H9 (cell line): ENCODE results near the gene TXNDC17. TPM values are rescaled to one million over a fixed set of nuclear protein-coding genes. Genes with fewer than 3 reads are reported as not detected.

ENCODE experiments used
- DNase-seq: peaks from one replicate; pipeline ENCODE4 v3.0.0-alpha.2; 2017
- H2AFZ ChIP-seq: one replicate; pipeline ENCODE4 v1.6.1; 2013; ENCODE audit warnings: mild to moderate bottlenecking, low read length, control low read depth, moderate library complexity
- H2AK5ac ChIP-seq: 2 replicates; pipeline ENCODE4 v1.6.1; 2013; ENCODE audit warnings: low read length, control low read depth, mixed read lengths; ENCODE audit not compliant: insufficient read length
- H2BK120ac ChIP-seq: one replicate; pipeline ENCODE4 v1.6.1; 2013; ENCODE audit warnings: low read depth, mild to moderate bottlenecking, low read length, control low read depth, inconsistent platforms; ENCODE audit not compliant: poor library complexity, severe bottlenecking
- H2BK12ac ChIP-seq: 2 replicates; pipeline ENCODE4 v1.6.1; 2013; ENCODE audit warnings: low read length, control low read depth, mixed read lengths, low read depth; ENCODE audit not compliant: insufficient read length
- H2BK15ac ChIP-seq: 2 replicates; pipeline ENCODE4 v1.6.1; 2013; ENCODE audit warnings: low read depth, low read length, control low read depth
- H2BK20ac ChIP-seq: one replicate; pipeline ENCODE4 v1.6.1; 2013; ENCODE audit warnings: low read depth, mild to moderate bottlenecking, low read length, control low read depth, inconsistent platforms; ENCODE audit not compliant: poor library complexity, severe bottlenecking
- H2BK5ac ChIP-seq: 2 replicates; pipeline ENCODE4 v1.6.1; 2013; ENCODE audit warnings: low read length, control low read depth, mixed read lengths; ENCODE audit not compliant: insufficient read length
- H3K14ac ChIP-seq: 2 replicates; pipeline ENCODE4 v1.6.1; 2013; ENCODE audit warnings: low read length, control low read depth; ENCODE audit not compliant: insufficient read depth
- H3K18ac ChIP-seq: 2 replicates; pipeline ENCODE4 v1.6.1; 2013; ENCODE audit warnings: low read depth, mild to moderate bottlenecking, mixed read lengths, low read length, control low read depth; ENCODE audit not compliant: insufficient read length
- H3K23ac ChIP-seq: 2 replicates; pipeline ENCODE4 v1.6.1; 2013; ENCODE audit warnings: low read length, control low read depth, mixed read lengths, low read depth; ENCODE audit not compliant: insufficient read length
- H3K23me2 ChIP-seq: 2 replicates; pipeline ENCODE4 v1.6.1; 2013; ENCODE audit warnings: low read depth, mild to moderate bottlenecking, mixed read lengths, low read length, control low read depth; ENCODE audit not compliant: insufficient read length, poor library complexity, severe bottlenecking
- H3K27ac ChIP-seq: 2 replicates; pipeline ENCODE4 v1.5.1; 2013; ENCODE audit warnings: low read length, control low read depth, mixed read lengths, low read depth; ENCODE audit not compliant: insufficient read length
- H3K27me3 ChIP-seq: 2 replicates; pipeline ENCODE4 v1.6.1; 2013; ENCODE audit warnings: low read length, control low read depth, inconsistent platforms; ENCODE audit not compliant: insufficient read depth
- H3K4ac ChIP-seq: 2 replicates; pipeline ENCODE4 v1.6.1; 2013; ENCODE audit warnings: low read depth, mild to moderate bottlenecking, control low read depth, inconsistent platforms, low read length, moderate library complexity
- H3K4me1 ChIP-seq: 2 replicates; pipeline ENCODE4 v1.6.1; 2013; ENCODE audit warnings: low read length, control low read depth, inconsistent platforms; ENCODE audit not compliant: insufficient read depth
- H3K4me2 ChIP-seq: 2 replicates; pipeline ENCODE4 v1.6.1; 2013; ENCODE audit warnings: low read length, control low read depth, mixed read lengths; ENCODE audit not compliant: insufficient read length, insufficient read depth
- H3K56ac ChIP-seq: 2 replicates; pipeline ENCODE4 v1.6.1; 2013; ENCODE audit warnings: low read depth, mild to moderate bottlenecking, mixed read lengths, low read length, control low read depth; ENCODE audit not compliant: insufficient read length
- H3K79me1 ChIP-seq: 2 replicates; pipeline ENCODE4 v1.6.1; 2013; ENCODE audit warnings: low read depth, mild to moderate bottlenecking, moderate library complexity, low read length, control low read depth, inconsistent platforms; ENCODE audit not compliant: insufficient read depth, poor library complexity, severe bottlenecking
- H3K79me2 ChIP-seq: 2 replicates; pipeline ENCODE4 v1.6.1; 2013; ENCODE audit warnings: low read length, control low read depth, inconsistent platforms; ENCODE audit not compliant: insufficient read depth
- H3K9ac ChIP-seq: 2 replicates; pipeline ENCODE4 v1.6.1; 2013; ENCODE audit warnings: low read length, control low read depth, mixed read lengths; ENCODE audit not compliant: insufficient read length; ENCODE audit errors: extremely low read depth
- H3K9me3 ChIP-seq: one replicate; pipeline ENCODE4 v1.6.1; 2013; ENCODE audit warnings: low read depth, low read length, inconsistent platforms; ENCODE audit not compliant: control insufficient read depth
- H3T11ph ChIP-seq: one replicate; pipeline ENCODE4 v1.6.1; 2013; ENCODE audit warnings: mild to moderate bottlenecking, low read length, control low read depth, inconsistent platforms
- H4K20me1 ChIP-seq: one replicate; pipeline ENCODE4 v1.6.1; 2013; ENCODE audit not compliant: control insufficient read depth, insufficient read length, insufficient read depth
- H4K5ac ChIP-seq: 2 replicates; pipeline ENCODE4 v1.6.1; 2013; ENCODE audit warnings: low read depth, mild to moderate bottlenecking, mixed read lengths, low read length, control low read depth; ENCODE audit not compliant: insufficient read length
- H4K8ac ChIP-seq: replicated peaks from 2 replicates; pipeline ENCODE4 v1.6.1; 2013; ENCODE audit warnings: low read length, control low read depth, mixed read lengths, low read depth; ENCODE audit not compliant: insufficient read length
- H4K91ac ChIP-seq: 2 replicates; pipeline ENCODE4 v1.6.1; 2013; ENCODE audit warnings: low read depth, mild to moderate bottlenecking, moderate library complexity, mixed read lengths, low read length, control low read depth; ENCODE audit not compliant: insufficient read length
- H3K27ac Mint-ChIP-seq, 3 experiments: 2 replicates in 2 of 3; 3 replicates in 1 of 3; pipeline ENCODE4 v1.8.0; 2020 to 2021; ENCODE audit warnings: mixed read lengths in 3 of 3, mild to moderate bottlenecking in 1 of 3, moderate library complexity in 1 of 3
- H3K27me3 Mint-ChIP-seq: 2 replicates; pipeline ENCODE4 v1.8.0; 2021; ENCODE audit warnings: low read depth, mild to moderate bottlenecking, moderate library complexity, mixed read lengths
- H3K36me3 Mint-ChIP-seq, 3 experiments: 2 replicates in 2 of 3; 3 replicates in 1 of 3; pipeline ENCODE4 v1.8.0; 2020 to 2021; ENCODE audit warnings: low read depth in 3 of 3, mixed read lengths in 3 of 3; ENCODE audit not compliant: insufficient read depth in 1 of 3
- H3K4me1 Mint-ChIP-seq, 2 experiments: 2 replicates each; pipeline ENCODE4 v1.8.0; 2020; ENCODE audit warnings: mixed read lengths in 2 of 2
- H3K4me3 Mint-ChIP-seq, 2 experiments: 2 replicates in 1 of 2; 3 replicates in 1 of 2; pipeline ENCODE4 v1.8.0; 2020 to 2021; ENCODE audit warnings: mild to moderate bottlenecking in 2 of 2, mixed read lengths in 2 of 2, moderate library complexity in 1 of 2
- H3K9me3 Mint-ChIP-seq, 2 experiments: 2 replicates in 1 of 2; 3 replicates in 1 of 2; pipeline ENCODE4 v1.8.0; 2020; ENCODE audit warnings: mild to moderate bottlenecking in 2 of 2, mixed read lengths in 2 of 2, moderate library complexity in 1 of 2
- CTCF ChIP-seq: fragments of 200-600 bp; sonication (generic); conservative IDR thresholded peaks from 3 replicates; pipeline ENCODE4 v1.8.0; 2021; ENCODE audit warnings: antibody characterized with exemption, mild to moderate bottlenecking
- WGBS: extraction: QIAGEN DNeasy Blood & Tissue Kit; methylation state at CpG from one replicate; pipeline ENCODE4 v1.1.7; 2013; ENCODE audit warnings: missing lambda C conversion rate, low lambda C conversion rate, mixed read lengths; ENCODE audit not compliant: insufficient read length; ENCODE audit errors: extremely low coverage; 5-methylcytosine and 5-hydroxymethylcytosine counted together
- total RNA-seq: library from RNA; stranded (reverse); gene quantifications from 2 replicates; pipeline ENCODE4 v1.2.1, GENCODE V29; 2021

Gene TXNDC17
- total RNA-seq, 1 experiment from 2014 or later: 170 TPM

GRCh38 chr17:6630390-6630789, 10.5 kb upstream of the TXNDC17 start:
- no peak for DNase-seq
- no peak overlapping the region for H3K9ac ChIP-seq
- no peak overlapping the region for H3K4ac ChIP-seq
- no CpG with 5 or more reads among the region's 1 CpG for WGBS
- no peak overlapping the region for H4K8ac ChIP-seq
- no peak overlapping the region for H2BK120ac ChIP-seq
- peaks cover 3% of the 10 kb centered on the region for H3K79me1 ChIP-seq
- no peak overlapping the region for H4K91ac ChIP-seq
- H3K18ac ChIP-seq: no peak overlapping the region
- H3K27me3 ChIP-seq: no peaks in the 10 kb centered on the region
- no peak overlapping the region for H3K27ac ChIP-seq
- no peaks in the 10 kb centered on the region for H3K4me1 ChIP-seq
- H3K23me2 ChIP-seq: no peaks in the 10 kb centered on the region
- TF ChIP-seq CTCF: no peak
- H2BK20ac ChIP-seq: no peak overlapping the region
- H3K79me2 ChIP-seq: no peaks in the 10 kb centered on the region
- no peaks in the 10 kb centered on the region for H3K27me3 Mint-ChIP-seq
- no peak overlapping the region for H3T11ph ChIP-seq
- H2BK15ac ChIP-seq: no peak overlapping the region
- H2BK5ac ChIP-seq: no peak overlapping the region
- H2AK5ac ChIP-seq: no peak overlapping the region
- H2BK12ac ChIP-seq: no peak overlapping the region
- no peaks in the 10 kb centered on the region for H3K9me3 Mint-ChIP-seq
- no peak overlapping the region for H4K5ac ChIP-seq
- H3K36me3 Mint-ChIP-seq: peaks cover 30 to 75% (median 65%) of the 10 kb centered on the region in 3 experiments
- H2AFZ ChIP-seq: no peak overlapping the region
- no peak overlapping the region for H3K14ac ChIP-seq
- H3K56ac ChIP-seq: no peak overlapping the region
- no peak overlapping the region for H3K27ac Mint-ChIP-seq
- no peak overlapping the region for H3K4me2 ChIP-seq
- no peaks in the 10 kb centered on the region for H3K9me3 ChIP-seq
- no peak overlapping the region for H3K4me3 Mint-ChIP-seq
- H3K23ac ChIP-seq: no peak overlapping the region
- no peaks in the 10 kb centered on the region for H3K4me1 Mint-ChIP-seq
- H4K20me1 ChIP-seq: no peaks in the 10 kb centered on the region
